GM12892 (cell line): Measurements from ENCODE around the gene MYBBP1A.

ENCODE experiments used
- POLR2A ChIP-seq: IDR thresholded peaks from 2 replicates; pipeline ENCODE4 v1.6.1; 2011; ENCODE audit warnings: low read depth, low read length, control low read depth
- POLR2AphosphoS5 ChIP-seq: IDR thresholded peaks from 2 replicates; pipeline ENCODE4 v1.6.1; 2011; ENCODE audit warnings: low read depth, low read length, control low read depth

DNA sequence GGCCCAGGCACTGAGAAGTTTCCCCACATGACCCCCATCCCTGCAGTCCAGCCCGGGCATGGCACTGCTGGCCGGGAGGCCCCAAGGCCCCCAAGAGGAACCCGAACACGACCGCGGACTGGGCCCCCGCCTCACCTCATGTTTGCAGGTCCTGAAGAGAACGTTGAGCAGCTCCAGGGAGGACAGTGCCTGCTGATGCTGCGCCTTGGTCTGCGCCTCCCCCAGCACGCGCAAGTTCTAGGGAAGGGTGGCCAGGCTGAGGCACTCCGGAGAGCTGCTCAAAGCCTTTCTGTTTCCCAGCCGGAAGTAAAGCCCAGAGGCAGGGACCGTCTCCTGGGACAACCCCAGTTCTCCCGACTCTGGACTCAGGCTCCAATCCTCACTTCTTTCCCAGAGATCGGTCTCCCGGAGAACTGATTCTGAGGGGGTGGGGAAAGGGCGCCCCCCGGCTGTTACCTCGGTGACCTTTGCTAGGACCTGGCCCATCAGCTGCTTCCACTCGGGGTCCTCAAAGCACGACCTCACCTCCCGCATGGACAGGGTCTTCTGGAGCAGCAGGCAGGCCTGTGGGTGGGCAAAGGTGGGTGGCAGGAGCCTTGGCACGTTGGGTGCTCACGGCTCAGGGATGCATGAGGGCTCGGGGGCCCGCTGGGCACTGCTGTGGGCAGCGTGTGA lies 13.7 kb downstream of the MYBBP1A start:
- TF ChIP-seq POLR2AphosphoS5: no peak
- no peak for TF ChIP-seq POLR2A
